ENCODE measurements around the gene RBM23.

DNA sequence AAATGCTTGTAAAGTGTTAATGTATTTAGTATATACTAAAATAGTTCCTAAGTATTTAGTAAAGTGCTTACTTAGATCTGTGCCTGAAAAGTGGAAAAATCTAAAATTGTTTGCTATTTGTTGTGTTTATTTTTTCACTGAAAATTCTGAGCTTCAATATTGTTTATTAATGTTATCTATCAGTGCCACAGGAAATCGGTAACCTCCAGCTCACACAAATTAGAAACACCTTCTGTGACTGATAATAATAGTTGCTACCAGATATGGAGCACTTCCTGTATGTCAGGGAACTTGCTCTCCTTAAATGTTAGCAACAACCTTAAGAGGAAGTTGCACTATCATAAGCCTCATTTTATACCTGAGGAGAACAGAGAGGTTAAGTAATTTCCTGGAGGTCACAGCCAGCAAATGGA, 48.1 kb downstream of the RBM23 start:
- TF ChIP-seq, protein P1, sequence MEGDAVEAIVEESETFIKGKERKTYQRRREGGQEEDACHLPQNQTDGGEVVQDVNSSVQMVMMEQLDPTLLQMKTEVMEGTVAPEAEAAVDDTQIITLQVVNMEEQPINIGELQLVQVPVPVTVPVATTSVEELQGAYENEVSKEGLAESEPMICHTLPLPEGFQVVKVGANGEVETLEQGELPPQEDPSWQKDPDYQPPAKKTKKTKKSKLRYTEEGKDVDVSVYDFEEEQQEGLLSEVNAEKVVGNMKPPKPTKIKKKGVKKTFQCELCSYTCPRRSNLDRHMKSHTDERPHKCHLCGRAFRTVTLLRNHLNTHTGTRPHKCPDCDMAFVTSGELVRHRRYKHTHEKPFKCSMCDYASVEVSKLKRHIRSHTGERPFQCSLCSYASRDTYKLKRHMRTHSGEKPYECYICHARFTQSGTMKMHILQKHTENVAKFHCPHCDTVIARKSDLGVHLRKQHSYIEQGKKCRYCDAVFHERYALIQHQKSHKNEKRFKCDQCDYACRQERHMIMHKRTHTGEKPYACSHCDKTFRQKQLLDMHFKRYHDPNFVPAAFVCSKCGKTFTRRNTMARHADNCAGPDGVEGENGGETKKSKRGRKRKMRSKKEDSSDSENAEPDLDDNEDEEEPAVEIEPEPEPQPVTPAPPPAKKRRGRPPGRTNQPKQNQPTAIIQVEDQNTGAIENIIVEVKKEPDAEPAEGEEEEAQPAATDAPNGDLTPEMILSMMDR (conservative IDR thresholded peaks at IDR 0.05) = no peak
- TF ChIP-seq ZFX (IDR thresholded peaks at IDR 0.05) = no peak

Data from C4-2B (cell line).